Activated T-helper 17 cell treated with anti-CD3 and anti-CD28 coated beads, Interleukin-2, amount 50 U/mL, for 72 hours (primary cell): ENCODE measurements around the gene CXXC5. TPM values are rescaled to one million over a fixed set of nuclear protein-coding genes. Genes with fewer than 3 reads are reported as not detected.
A peak's percentile ranks its signal among the peaks of the same experiment; 100 is the strongest.

ENCODE experiments used
- ATAC-seq: fragments of 150-1000 bp; cut with Tn5 transposase; replicated peaks from 2 replicates; pipeline ENCODE4 v1.10.0; 2021; ENCODE audit warnings: mild to moderate bottlenecking, moderate library complexity
- H3K27ac Mint-ChIP-seq: one replicate; pipeline ENCODE4 v1.8.0; 2022; ENCODE audit warnings: mixed read lengths
- H3K27me3 Mint-ChIP-seq: one replicate; pipeline ENCODE4 v1.8.0; 2022; ENCODE audit warnings: mixed read lengths
- H3K36me3 Mint-ChIP-seq: one replicate; pipeline ENCODE4 v1.8.0; 2022; ENCODE audit warnings: low read depth, mild to moderate bottlenecking, mixed read lengths
- H3K4me1 Mint-ChIP-seq: one replicate; pipeline ENCODE4 v1.8.0; 2022; ENCODE audit warnings: mixed read lengths
- H3K4me3 Mint-ChIP-seq: one replicate; pipeline ENCODE4 v1.8.0; 2022; ENCODE audit warnings: mild to moderate bottlenecking, mixed read lengths
- H3K9me3 Mint-ChIP-seq: one replicate; pipeline ENCODE4 v1.8.0; 2022; ENCODE audit warnings: mixed read lengths
- total RNA-seq, 2 donors: library from RNA; stranded (reverse); gene quantifications; one replicate each; pipeline ENCODE4 v1.2.3, GENCODE V29; 2022

Gene CXXC5
- total RNA-seq, 2 donors from 2014 or later: 0.89 to 2.7 TPM

GRCh38 chr5:139671096-139671841 is 23.1 kb downstream of the CXXC5 start:
- Mint-ChIP-seq H3K9me3 (no peaks in the 10 kb centered on the region), H3K4me1 (peaks cover 9% of the 10 kb centered on the region), H3K36me3 (no peaks in the 10 kb centered on the region), H3K27me3 (peaks cover 4% of the 10 kb centered on the region), H3K27ac (no peak overlapping the region), H3K4me3 (no peak overlapping the region)
- no peak for ATAC-seq

DNA sequence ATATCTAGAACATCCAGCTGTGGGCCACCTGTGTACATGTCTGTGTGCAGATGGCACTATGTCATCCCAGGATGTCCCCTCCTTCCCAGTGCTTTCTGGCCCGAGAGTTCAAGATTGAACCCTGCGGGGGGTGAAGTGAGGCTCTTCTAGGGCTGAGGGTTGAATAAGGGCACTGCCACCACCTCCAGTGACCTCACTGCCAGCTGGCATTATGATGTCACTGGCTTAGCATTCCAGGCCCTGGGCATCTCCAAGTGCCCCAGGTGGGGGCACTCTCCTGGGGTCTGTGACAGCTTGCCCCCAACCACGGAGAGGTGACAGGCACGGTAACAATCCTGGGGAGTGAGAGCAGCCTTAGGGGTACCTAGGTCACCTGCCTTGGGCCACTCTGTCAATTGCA is 27.1 kb downstream of the CXXC5 start:
- Mint-ChIP-seq H3K4me1 (no peaks in the 10 kb centered on the region), H3K4me3 (no peak overlapping the region), H3K27ac (no peak overlapping the region), H3K27me3 (no peaks in the 10 kb centered on the region), H3K36me3 (no peaks in the 10 kb centered on the region), H3K9me3 (no peaks in the 10 kb centered on the region)
- no peak for ATAC-seq

DNA sequence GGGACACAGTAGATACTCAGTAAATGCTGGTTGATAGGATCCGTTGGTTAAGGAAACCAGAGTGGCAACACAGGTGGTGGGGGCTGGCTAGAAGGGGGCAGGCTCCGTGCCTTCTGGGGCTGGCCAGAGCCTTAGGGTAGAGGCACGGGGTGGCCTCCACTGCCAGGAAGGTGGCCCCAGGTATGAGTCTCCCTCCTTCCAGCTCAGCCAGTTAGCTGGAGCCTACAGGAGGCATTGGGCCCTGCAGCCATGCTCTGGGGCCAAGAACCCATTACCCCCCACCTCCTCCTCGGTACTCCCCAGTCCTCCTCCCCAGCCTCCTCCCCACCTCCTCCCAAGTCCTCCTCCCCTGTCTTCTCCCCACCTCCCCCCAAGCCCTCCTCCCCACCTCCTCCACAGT is 27.7 kb downstream of the CXXC5 start:
- ATAC-seq: no peak
- H3K4me1 Mint-ChIP-seq: no peaks in the 10 kb centered on the region
- no peak overlapping the region for H3K27ac Mint-ChIP-seq

DNA sequence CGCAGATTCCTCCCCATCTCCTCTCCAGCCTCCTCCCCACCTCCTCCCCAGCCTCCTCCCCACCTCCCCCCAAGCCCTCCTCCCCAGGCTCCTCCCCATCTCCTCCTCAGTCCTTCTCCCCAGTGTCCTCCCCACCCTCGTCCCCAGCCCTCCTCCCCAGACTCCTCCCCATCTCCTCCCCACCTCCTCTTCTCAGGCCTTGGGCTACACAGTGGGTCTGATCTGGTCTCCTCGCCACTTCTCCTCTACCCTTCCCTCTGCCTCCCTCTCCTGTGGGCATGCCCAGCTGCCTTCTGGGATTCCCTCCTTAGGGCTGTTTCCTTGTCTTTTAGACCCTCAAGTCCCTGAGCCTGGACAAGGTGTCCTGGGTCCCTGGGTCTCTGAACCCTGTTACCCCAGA is 28.3 kb downstream of the CXXC5 start:
- Mint-ChIP-seq H3K4me3 (no peak overlapping the region), H3K9me3 (no peaks in the 10 kb centered on the region), H3K36me3 (no peaks in the 10 kb centered on the region), H3K27me3 (no peaks in the 10 kb centered on the region), H3K27ac (peak overlapping the region; percentile 16), H3K4me1 (no peaks in the 10 kb centered on the region)
- no peak for ATAC-seq

More for the DNA sequence above, 27.7 kb downstream of the CXXC5 start:
- Mint-ChIP-seq H3K4me3 (no peak overlapping the region), H3K27me3 (no peaks in the 10 kb centered on the region), H3K36me3 (no peaks in the 10 kb centered on the region), H3K9me3 (no peaks in the 10 kb centered on the region)

GRCh38 chr5:139676951-139677735 is 29.0 kb downstream of the CXXC5 start:
- ATAC-seq: no peak
- Mint-ChIP-seq H3K9me3 (no peaks in the 10 kb centered on the region), H3K27me3 (no peaks in the 10 kb centered on the region), H3K27ac (peak overlapping the region; percentile 16), H3K36me3 (no peaks in the 10 kb centered on the region), H3K4me3 (no peak overlapping the region), H3K4me1 (no peaks in the 10 kb centered on the region)

GRCh38 chr5:139677736-139678613 is 29.8 kb downstream of the CXXC5 start:
- H3K4me3 Mint-ChIP-seq: no peak overlapping the region

GRCh38 chr5:139678751-139679750 is 30.9 kb downstream of the CXXC5 start:
- ATAC-seq: no peak
- no peaks in the 10 kb centered on the region for H3K36me3 Mint-ChIP-seq
- H3K9me3 Mint-ChIP-seq: no peaks in the 10 kb centered on the region
- H3K27ac Mint-ChIP-seq: peak overlapping the region; percentile 39
- H3K4me3 Mint-ChIP-seq: no peak overlapping the region
- H3K27me3 Mint-ChIP-seq: no peaks in the 10 kb centered on the region
- H3K4me1 Mint-ChIP-seq: no peaks in the 10 kb centered on the region

More at GRCh38 chr5:139677736-139678613, 29.8 kb downstream of the CXXC5 start:
- H3K36me3 Mint-ChIP-seq: no peaks in the 10 kb centered on the region
- no peaks in the 10 kb centered on the region for H3K27me3 Mint-ChIP-seq
- ATAC-seq: no peak
- H3K27ac Mint-ChIP-seq: peak overlapping the region; percentile 16
- no peaks in the 10 kb centered on the region for H3K4me1 Mint-ChIP-seq
- no peaks in the 10 kb centered on the region for H3K9me3 Mint-ChIP-seq

GRCh38 chr5:139680368-139681111 is 32.4 kb downstream of the CXXC5 start:
- Mint-ChIP-seq H3K4me1 (no peaks in the 10 kb centered on the region), H3K9me3 (no peaks in the 10 kb centered on the region), H3K4me3 (no peak overlapping the region), H3K27ac (no peak overlapping the region), H3K36me3 (no peaks in the 10 kb centered on the region), H3K27me3 (no peaks in the 10 kb centered on the region)
- ATAC-seq: no peak

GRCh38 chr5:139681112-139681458 is 32.9 kb downstream of the CXXC5 start:
- Mint-ChIP-seq H3K27me3 (no peaks in the 10 kb centered on the region), H3K27ac (no peak overlapping the region), H3K36me3 (no peaks in the 10 kb centered on the region), H3K4me1 (no peaks in the 10 kb centered on the region), H3K4me3 (no peak overlapping the region), H3K9me3 (no peaks in the 10 kb centered on the region)
- no peak for ATAC-seq

DNA sequence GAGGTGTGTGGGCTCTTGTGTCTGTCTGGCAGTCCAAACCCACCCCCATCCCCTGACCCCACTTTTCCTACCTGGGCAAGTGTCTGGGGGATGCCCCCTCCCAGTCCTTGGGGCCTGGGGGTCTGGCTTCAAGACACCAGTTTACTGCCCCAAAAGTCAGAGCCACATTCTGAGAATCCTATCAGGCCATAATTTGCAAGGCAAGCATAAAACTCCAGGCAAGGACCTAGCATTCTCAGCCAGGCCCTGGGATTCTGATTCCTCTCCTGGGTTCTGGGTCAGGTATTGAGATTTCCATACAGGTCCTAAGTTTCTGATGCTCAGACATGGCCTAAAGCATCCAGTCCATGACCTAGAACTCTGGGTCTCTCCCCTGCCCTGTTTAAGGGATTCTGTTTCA is 33.3 kb downstream of the CXXC5 start:
- no peak overlapping the region for H3K27ac Mint-ChIP-seq
- H3K27me3 Mint-ChIP-seq: no peaks in the 10 kb centered on the region
- H3K4me3 Mint-ChIP-seq: no peak overlapping the region
- H3K36me3 Mint-ChIP-seq: no peaks in the 10 kb centered on the region
- ATAC-seq: no peak
- no peaks in the 10 kb centered on the region for H3K4me1 Mint-ChIP-seq
- H3K9me3 Mint-ChIP-seq: no peaks in the 10 kb centered on the region

DNA sequence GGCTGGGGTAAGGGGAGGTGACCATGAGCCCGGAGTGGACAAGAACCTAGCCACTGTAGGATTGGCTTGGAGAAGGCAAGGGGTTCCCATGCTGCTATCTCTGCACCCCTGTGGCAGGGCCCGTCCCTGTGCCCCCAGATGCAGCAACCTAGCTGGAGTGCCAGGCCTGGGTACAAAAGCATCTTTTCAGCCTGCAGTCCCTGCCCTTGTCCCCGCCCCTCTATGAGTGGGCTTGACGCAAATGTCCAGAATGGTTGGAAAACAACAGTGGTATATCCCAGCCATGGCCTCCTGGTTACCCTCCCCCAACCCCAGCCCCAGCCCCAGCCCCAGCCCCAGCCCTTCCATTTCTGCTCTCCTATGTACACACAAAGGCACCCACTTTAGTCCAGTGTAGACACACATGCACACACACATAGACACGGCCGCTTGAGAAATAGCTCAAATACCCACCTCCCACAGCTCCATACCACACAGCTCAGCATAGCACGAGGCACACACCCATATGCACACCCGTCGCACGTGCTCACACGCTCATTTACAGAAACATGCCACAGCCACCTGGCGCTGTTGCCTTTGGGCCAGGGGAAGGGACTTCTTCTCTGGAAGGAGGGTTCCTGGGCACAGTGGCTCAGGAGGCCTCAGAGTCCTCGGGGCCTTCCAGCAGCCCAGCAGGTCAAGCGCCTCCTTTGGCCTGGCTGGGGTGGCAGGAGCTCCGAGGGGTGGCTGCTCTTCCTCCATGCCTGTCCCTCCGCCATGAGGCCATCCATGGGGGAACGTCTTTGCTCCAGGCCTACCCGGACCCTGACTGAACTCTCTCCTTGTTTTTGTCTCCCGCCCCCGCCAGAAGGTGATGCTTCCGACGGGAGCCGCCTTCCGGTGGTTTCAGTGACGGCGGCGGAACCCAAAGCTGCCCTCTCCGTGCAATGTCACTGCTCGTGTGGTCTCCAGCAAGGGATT is 34.1 kb downstream of the CXXC5 start:
- ATAC-seq: no peak
- Mint-ChIP-seq H3K27me3 (no peaks in the 10 kb centered on the region), H3K9me3 (no peaks in the 10 kb centered on the region), H3K4me3 (no peak overlapping the region), H3K36me3 (no peaks in the 10 kb centered on the region), H3K4me1 (no peaks in the 10 kb centered on the region), H3K27ac (no peak overlapping the region)
